ENCODE data around the gene FBXL14. TPM values are rescaled to one million over a fixed set of nuclear protein-coding genes. Genes with fewer than 3 reads are reported as not detected.
A peak's percentile ranks its signal among the peaks of the same experiment; 100 is the strongest.

FBXL14 gene
- total RNA-seq, 4 donors from 2014 or later = 14.5 to 30.9 (median 21.4) TPM

- H3K27ac ChIP-seq = no peak overlapping the region
- no peaks in the 10 kb centered on the region for H3K9me3 ChIP-seq
- DNase-seq = no peak
- whole genome bisulfite sequencing, 2 donors = 68 to 77% methylated on average over 14 of the region's 14 CpGs
- H3K36me3 ChIP-seq = no peaks in the 10 kb centered on the region
- TF ChIP-seq CTCF (IDR thresholded peaks at IDR 0.05) = no peak
- no peak for TF ChIP-seq POLR2A (IDR thresholded peaks at IDR 0.05)
- H3K27me3 ChIP-seq = no peaks in the 10 kb centered on the region
- intact Hi-C loops (cut with DNase I) = no loop called here
- H3K4me1 ChIP-seq = no peaks in the 10 kb centered on the region
- no peak overlapping the region for H3K4me3 ChIP-seq (replicated peaks in 1 of 3)
These were observed 40.1 kb downstream of the FBXL14 start for GRCh38 chr12:1553987-1554982.

GRCh38 chr12:1553536-1553935 is 40.8 kb downstream of the FBXL14 start:
- no peaks in the 10 kb centered on the region for H3K9me3 ChIP-seq
- H3K27ac ChIP-seq = no peak overlapping the region
- H3K4me1 ChIP-seq = no peaks in the 10 kb centered on the region
- H3K27me3 ChIP-seq = no peaks in the 10 kb centered on the region
- intact Hi-C loops (cut with DNase I) = no loop called here
- peak; percentile 36 to 62 for DNase-seq
- WGBS, 2 donors = 49 to 70% methylated on average over 14 of the region's 14 CpGs
- TF ChIP-seq CTCF (IDR thresholded peaks at IDR 0.05) (no peak), POLR2A (IDR thresholded peaks at IDR 0.05) (no peak)
- no peaks in the 10 kb centered on the region for H3K36me3 ChIP-seq
- H3K4me3 ChIP-seq (replicated peaks in 1 of 3) = no peak overlapping the region

GRCh38 chr12:1552911-1553491 is 41.4 kb downstream of the FBXL14 start:
- WGBS, 2 donors = 74 to 85% methylated on average over 12 of the region's 12 CpGs
- intact Hi-C loops (cut with DNase I) = no loop called here
- H3K27me3 ChIP-seq = no peaks in the 10 kb centered on the region
- no peaks in the 10 kb centered on the region for H3K9me3 ChIP-seq
- no peak overlapping the region for H3K4me3 ChIP-seq (replicated peaks in 1 of 3)
- H3K4me1 ChIP-seq = no peaks in the 10 kb centered on the region
- H3K27ac ChIP-seq = no peak overlapping the region
- H3K36me3 ChIP-seq = no peaks in the 10 kb centered on the region
- DNase-seq = no peak
- no peak for TF ChIP-seq POLR2A (IDR thresholded peaks at IDR 0.05)
- TF ChIP-seq CTCF (IDR thresholded peaks at IDR 0.05) = no peak

- Histone ChIP-seq H3K4me1 (no peaks in the 10 kb centered on the region), H3K9me3 (no peaks in the 10 kb centered on the region), H3K36me3 (no peaks in the 10 kb centered on the region), H3K4me3 (replicated peaks in 1 of 3) (no peak overlapping the region), H3K27ac (no peak overlapping the region), H3K27me3 (no peaks in the 10 kb centered on the region)
- 92 to 97% methylated on average over 2 of the region's 2 CpGs for WGBS, 2 donors
- TF ChIP-seq POLR2A (IDR thresholded peaks at IDR 0.05) = no peak
- TF ChIP-seq CTCF (IDR thresholded peaks at IDR 0.05) = no peak
- intact Hi-C loops (cut with DNase I) = no loop called here
- DNase-seq = no peak
These were observed 42.2 kb downstream of the FBXL14 start for GRCh38 chr12:1552171-1552570.

- no peaks in the 10 kb centered on the region for H3K4me1 ChIP-seq
- H3K27ac ChIP-seq = no peak overlapping the region
- H3K27me3 ChIP-seq = no peaks in the 10 kb centered on the region
- H3K36me3 ChIP-seq = no peaks in the 10 kb centered on the region
- DNase-seq = no peak
- 96% methylated on average over 6 of the region's 6 CpGs for WGBS, 2 donors
- no peaks in the 10 kb centered on the region for H3K9me3 ChIP-seq
- intact Hi-C loops (cut with DNase I) = no loop called here
- no peak overlapping the region for H3K4me3 ChIP-seq (replicated peaks in 1 of 3)
- no peak for TF ChIP-seq CTCF (IDR thresholded peaks at IDR 0.05)
These were observed 42.9 kb downstream of the FBXL14 start for GRCh38 chr12:1551496-1551895.
